GM13976 (cell line): ENCODE data around the gene TBCC.

Experiments
- DNase-seq: peaks from one replicate; pipeline ENCODE4 v3.0.0; 2012; ENCODE audit warnings: low spot score
- in situ Hi-C: fragments of 300-500 bp; cut with MboI; formaldehyde crosslinking; loops from one replicate; pipeline ENCODE4 v1.12.0; 2022; ENCODE audit warnings: low sequenced_read_pairs, mixed read lengths, inconsistent platforms; ENCODE audit not compliant: unreplicated experiment
- TF ChIP-seq, protein P1 (sequence below): IDR thresholded peaks from 2 replicates; pipeline ENCODE4 v1.5.1; 2012; ENCODE audit warnings: borderline replicate concordance, mild to moderate bottlenecking; ENCODE audit not compliant: insufficient read depth; ENCODE audit errors: extremely low read depth, missing control alignments, control extremely low read depth

TBCC gene

DNA sequence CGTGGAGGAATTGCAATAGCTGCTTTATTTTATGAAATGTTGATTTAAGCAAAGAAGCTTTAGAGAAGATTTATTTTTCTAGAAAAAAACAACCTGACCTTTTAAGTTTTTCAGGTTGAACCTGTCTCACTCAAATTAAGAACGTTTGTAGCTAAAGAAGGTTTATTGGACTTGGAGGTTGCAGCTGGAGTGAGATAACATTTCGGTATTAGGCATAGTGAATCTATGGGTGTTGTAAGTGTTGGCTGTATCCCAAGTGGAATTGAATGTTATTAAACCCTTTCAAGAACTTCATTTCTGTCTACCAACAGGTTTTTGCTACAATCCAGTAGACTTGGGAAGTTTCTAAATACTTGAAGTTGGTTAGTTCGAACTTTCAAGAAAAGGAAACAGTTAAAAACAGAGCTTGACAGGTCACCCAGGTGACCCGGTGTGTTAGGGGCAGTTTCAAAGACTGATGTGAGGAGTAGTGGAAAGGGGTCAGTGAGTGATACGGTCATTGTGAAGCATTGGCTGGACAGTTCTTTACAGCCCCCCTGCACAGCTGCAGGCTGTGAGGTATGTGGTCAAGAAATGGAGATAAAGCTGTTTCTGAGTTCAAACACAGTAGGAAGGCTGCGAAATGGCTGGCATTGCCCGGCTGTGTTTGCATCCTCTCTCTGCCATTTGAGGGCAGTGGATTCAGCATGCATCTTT is 2.4 kb upstream of the TBCC start:
- in situ Hi-C loops: no loop called here
- TF ChIP-seq, protein P1, sequence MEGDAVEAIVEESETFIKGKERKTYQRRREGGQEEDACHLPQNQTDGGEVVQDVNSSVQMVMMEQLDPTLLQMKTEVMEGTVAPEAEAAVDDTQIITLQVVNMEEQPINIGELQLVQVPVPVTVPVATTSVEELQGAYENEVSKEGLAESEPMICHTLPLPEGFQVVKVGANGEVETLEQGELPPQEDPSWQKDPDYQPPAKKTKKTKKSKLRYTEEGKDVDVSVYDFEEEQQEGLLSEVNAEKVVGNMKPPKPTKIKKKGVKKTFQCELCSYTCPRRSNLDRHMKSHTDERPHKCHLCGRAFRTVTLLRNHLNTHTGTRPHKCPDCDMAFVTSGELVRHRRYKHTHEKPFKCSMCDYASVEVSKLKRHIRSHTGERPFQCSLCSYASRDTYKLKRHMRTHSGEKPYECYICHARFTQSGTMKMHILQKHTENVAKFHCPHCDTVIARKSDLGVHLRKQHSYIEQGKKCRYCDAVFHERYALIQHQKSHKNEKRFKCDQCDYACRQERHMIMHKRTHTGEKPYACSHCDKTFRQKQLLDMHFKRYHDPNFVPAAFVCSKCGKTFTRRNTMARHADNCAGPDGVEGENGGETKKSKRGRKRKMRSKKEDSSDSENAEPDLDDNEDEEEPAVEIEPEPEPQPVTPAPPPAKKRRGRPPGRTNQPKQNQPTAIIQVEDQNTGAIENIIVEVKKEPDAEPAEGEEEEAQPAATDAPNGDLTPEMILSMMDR: no peak
- peak; percentile 4 for DNase-seq

DNA sequence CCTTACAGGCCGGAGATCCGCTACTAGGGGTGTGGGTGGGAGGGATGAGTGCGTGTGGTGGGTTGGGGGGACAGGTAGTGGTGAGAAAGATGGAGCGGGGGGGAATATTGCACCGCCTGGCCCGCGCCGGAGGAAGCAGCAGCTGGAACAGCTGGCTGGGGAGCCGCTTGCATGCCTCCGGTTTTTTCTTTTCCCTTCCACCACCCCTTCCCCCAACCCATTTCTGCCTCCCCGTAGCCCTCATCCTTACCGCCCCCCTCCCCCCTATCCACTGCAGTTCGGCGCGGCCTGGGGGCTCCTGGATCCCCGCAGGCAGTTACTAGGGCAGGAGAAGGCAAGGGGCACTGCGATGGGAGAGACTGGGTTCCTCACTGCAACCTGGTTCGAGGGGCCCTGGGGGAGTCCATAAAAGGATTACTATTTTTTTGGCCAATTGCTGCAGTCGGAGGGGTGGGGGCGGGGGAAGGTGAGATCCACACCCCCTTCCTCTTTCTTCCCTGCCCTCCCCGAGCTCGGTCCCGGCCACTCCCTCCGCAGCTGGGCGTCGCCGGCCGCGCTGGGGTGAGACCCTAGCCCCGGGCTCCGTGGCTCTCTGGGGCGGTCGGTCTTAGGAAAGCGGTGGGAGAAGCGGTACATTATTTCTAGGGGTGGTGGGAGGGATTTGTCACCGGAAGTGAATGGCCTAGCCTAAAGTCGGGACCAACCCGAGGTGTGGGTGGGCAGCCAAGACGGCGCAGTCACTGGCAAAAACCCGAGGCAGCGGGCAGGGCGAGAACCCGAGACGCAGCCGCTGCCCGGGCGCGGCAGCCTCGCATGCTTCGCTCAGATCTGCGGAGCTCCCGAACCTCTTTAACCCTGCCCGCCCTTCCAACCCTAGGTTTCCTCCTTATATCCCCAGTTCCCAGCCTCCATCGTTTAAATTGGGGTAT is 824 bp upstream of the TBCC start:
- TF ChIP-seq, protein P1: no peak
- DNase-seq: peak; percentile 93
- in situ Hi-C loops: no loop called here

DNA sequence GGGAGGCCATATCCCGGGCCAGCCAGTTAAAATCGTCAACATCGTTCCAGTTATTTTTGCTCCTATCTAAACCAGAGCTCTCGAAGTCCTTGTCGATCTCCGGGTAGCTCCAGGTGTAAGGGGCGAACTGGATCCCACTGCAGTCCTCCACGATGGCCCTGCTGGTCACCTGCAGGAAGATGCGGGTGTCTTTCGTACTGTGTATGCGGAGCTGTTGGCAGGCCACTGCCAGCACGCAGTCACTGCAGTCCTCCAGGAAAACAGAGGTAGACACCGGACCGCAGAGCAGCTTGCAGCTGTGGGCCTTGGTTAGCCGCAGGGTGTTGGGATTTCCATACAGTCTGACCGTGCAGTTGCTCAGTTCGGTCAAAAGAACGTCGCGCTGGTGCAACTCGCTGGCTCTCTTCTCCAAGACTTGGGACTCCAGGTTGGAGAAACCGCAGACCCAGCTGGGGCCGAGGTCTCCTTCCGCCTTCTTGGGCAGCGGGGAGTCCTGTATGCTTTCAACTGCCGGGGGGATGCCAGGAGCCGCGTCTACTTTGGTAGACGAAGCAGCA is 742 bp downstream of the TBCC start:
- TF ChIP-seq, protein P1: no peak
- peak; percentile 49 for DNase-seq
- in situ Hi-C loops: no loop called here

DNA sequence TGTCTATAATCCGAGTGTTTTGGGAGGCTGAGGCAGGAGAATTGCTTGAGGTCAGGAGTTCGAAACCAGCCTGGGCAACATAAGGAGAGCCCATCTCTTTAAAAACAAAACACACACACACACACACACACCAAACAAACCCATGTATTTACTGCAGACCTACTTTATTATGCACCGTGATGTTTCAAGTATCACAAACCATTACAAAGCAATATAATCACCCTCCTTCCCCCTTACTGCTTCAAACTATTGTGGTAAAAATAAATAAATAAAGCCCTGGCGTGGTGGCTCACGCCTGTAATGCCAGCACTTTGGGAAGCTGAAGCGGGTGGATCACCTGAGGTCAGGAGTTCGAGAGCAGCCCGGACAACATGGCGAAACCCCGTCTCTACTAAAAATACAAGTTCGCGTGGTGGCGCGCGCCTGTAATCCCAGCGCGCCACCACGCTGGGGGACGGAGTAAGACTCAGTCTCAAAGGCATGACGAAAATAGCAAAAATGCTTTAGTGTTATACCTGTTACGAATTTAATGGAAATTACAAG is 1.5 kb downstream of the TBCC start:
- in situ Hi-C loops: no loop called here
- no peak for DNase-seq

DNA sequence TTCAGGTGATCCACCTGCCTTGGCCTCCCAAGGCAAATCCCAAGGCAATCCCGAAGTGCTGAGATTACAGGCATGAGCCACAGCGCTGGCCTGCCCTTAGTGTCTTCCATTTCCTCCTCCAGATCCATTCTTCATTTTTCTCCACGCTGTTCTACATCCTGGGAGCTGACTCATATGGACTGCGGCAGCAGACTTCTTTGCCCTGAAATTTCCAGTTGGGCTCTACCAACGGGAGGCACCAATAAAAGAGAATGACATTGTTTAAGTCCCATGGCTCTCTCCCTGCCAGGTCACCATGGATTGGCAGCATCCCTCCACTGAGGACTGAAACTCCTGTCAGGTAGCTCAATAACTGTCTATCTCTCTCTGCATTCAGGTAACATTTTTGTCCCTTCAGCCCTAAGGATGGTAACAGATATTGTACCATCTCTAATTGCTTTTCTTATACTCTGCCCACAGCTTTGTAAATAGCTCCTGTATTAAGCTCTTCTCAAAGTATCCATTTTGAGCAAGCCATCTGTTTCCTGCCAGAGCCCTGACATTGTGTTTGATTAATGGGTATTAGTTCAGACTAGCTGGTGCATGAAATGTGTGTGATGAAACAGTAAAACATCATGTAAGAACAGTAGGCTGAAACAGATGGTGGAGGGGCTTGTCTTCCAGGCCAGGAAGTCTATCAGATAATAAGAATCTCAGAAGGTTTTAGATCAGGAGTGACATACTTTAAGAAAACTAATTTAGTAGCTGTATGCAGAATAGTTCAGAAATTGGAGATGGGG is 3.6 kb downstream of the TBCC start:
- no peak for DNase-seq
- TF ChIP-seq, protein P1: no peak
- in situ Hi-C loops: no loop called here

More for the DNA sequence above, 1.5 kb downstream of the TBCC start:
- TF ChIP-seq, protein P1: no peak
